Measurements from ENCODE around the gene CCNY.

CCNY gene

DNA sequence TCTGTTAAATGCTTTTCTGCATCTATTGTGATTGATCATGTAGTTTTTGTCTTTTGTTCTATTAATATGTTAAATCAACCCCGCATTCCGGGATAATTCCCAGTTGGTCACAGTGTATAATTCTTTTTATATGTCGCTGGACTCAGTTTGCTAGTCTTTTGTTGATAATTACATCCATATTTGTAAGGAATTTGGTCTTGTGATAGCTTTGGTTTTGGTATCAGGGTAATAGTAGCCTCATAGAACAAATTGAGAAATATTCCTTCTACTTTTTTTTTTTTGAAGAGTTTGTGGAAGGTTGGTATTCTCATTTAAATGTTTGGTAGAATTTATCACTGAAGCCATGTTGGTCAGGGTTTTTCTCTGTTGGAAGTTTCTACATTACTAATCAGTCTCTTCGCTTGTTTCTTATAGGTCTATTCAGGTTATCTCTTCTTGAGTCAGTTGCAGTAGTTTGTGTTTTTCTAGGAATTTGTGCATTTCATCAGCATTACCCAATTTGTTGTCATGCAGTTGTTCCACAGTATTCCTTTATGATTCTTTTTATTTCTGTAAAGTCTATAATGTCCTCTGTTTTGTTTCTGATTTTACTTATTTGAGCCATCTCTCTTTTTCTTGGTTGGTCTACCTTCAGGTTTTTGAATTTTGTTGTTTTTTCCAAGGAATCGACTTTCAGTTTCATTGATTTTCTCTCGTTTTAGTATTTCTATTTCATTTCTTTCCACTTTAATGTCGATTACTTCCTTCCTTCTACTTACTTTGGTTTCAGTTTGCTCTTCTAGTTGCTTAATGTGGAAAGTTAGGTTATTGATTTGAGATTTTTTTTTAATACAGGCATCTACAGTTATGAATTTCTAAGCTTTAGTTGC lies 204.2 kb downstream of the CCNY start:
- H2AFZ ChIP-seq (ENCODE audit: low read depth, low read length): no peak overlapping the region
- TF ChIP-seq, protein P1, sequence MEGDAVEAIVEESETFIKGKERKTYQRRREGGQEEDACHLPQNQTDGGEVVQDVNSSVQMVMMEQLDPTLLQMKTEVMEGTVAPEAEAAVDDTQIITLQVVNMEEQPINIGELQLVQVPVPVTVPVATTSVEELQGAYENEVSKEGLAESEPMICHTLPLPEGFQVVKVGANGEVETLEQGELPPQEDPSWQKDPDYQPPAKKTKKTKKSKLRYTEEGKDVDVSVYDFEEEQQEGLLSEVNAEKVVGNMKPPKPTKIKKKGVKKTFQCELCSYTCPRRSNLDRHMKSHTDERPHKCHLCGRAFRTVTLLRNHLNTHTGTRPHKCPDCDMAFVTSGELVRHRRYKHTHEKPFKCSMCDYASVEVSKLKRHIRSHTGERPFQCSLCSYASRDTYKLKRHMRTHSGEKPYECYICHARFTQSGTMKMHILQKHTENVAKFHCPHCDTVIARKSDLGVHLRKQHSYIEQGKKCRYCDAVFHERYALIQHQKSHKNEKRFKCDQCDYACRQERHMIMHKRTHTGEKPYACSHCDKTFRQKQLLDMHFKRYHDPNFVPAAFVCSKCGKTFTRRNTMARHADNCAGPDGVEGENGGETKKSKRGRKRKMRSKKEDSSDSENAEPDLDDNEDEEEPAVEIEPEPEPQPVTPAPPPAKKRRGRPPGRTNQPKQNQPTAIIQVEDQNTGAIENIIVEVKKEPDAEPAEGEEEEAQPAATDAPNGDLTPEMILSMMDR (IDR thresholded peaks at IDR 0.05; ENCODE audit: low read depth, low read length): no peak
- no peak for TF ChIP-seq EZH2phosphoT487 (IDR thresholded peaks at IDR 0.05; ENCODE audit: low read depth)
- H3K4me2 ChIP-seq (ENCODE audit: low read length): no peak overlapping the region
- H3K4me1 ChIP-seq (ENCODE audit: low read length): no peaks in the 10 kb centered on the region
- no peak overlapping the region for H3K4me3 ChIP-seq (ENCODE audit: low read length)
- no peaks in the 10 kb centered on the region for H4K20me1 ChIP-seq (ENCODE audit: insufficient read depth, low read length)
- H3K36me3 ChIP-seq (replicated peaks; ENCODE audit: low read depth, low read length): peaks cover 4% of the 10 kb centered on the region
- no peaks in the 10 kb centered on the region for H3K27me3 ChIP-seq (ENCODE audit: low read depth, low read length)
- no peaks in the 10 kb centered on the region for H3K79me2 ChIP-seq (ENCODE audit: low read length)
- no peak overlapping the region for H3K27ac ChIP-seq (ENCODE audit: low read length)
- no peaks in the 10 kb centered on the region for H3K9me3 ChIP-seq (ENCODE audit: insufficient read depth, low read length)
- H3K9ac ChIP-seq (ENCODE audit: low read length): no peak overlapping the region

DNA sequence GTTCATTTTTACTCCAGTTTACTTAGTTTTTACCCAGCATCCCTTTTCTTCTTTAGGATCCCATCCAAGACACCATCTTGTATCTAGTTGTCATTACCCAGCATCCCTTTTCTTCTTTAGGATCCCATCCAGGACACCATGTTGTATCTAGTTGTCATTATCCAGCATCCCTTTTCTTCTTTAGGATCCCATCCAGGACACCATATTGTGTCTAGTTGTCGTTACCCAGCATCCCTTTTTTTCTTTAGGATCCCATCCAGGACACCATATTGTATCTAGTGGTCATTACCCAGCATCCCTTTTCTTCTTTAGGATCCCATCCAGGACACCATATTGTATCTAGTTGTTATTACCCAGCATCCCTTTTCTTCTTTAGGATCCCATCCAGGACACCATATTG lies 205.4 kb downstream of the CCNY start:
- H3K9me3 ChIP-seq (ENCODE audit: insufficient read depth, low read length): no peaks in the 10 kb centered on the region
- H4K20me1 ChIP-seq (ENCODE audit: insufficient read depth, low read length): no peaks in the 10 kb centered on the region
- H3K36me3 ChIP-seq (replicated peaks; ENCODE audit: low read depth, low read length): peaks cover 3% of the 10 kb centered on the region

GRCh38 chr10:35542303-35542702 lies 206.0 kb downstream of the CCNY start:
- no peaks in the 10 kb centered on the region for H3K4me1 ChIP-seq (ENCODE audit: low read length)
- no peak overlapping the region for H3K4me3 ChIP-seq (ENCODE audit: low read length)
- H3K27me3 ChIP-seq (ENCODE audit: low read depth, low read length): no peaks in the 10 kb centered on the region
- H4K20me1 ChIP-seq (ENCODE audit: insufficient read depth, low read length): no peaks in the 10 kb centered on the region
- peaks cover 3% of the 10 kb centered on the region for H3K36me3 ChIP-seq (replicated peaks; ENCODE audit: low read depth, low read length)
- H3K79me2 ChIP-seq (ENCODE audit: low read length): no peaks in the 10 kb centered on the region
- no peak overlapping the region for H2AFZ ChIP-seq (ENCODE audit: low read depth, low read length)
- H3K27ac ChIP-seq (ENCODE audit: low read length): no peak overlapping the region
- H3K9ac ChIP-seq (ENCODE audit: low read length): no peak overlapping the region
- H3K9me3 ChIP-seq (ENCODE audit: insufficient read depth, low read length): no peaks in the 10 kb centered on the region
- H3K4me2 ChIP-seq (ENCODE audit: low read length): no peak overlapping the region
- TF ChIP-seq, protein P1 (IDR thresholded peaks at IDR 0.05; ENCODE audit: low read depth, low read length): no peak
- TF ChIP-seq EZH2phosphoT487 (IDR thresholded peaks at IDR 0.05; ENCODE audit: low read depth): no peak

More for the DNA sequence above, 205.4 kb downstream of the CCNY start:
- Histone ChIP-seq H3K4me3 (ENCODE audit: low read length) (no peak overlapping the region), H3K9ac (ENCODE audit: low read length) (no peak overlapping the region), H3K79me2 (ENCODE audit: low read length) (no peaks in the 10 kb centered on the region), H3K27me3 (ENCODE audit: low read depth, low read length) (no peaks in the 10 kb centered on the region), H3K27ac (ENCODE audit: low read length) (no peak overlapping the region), H3K4me2 (ENCODE audit: low read length) (no peak overlapping the region), H3K4me1 (ENCODE audit: low read length) (no peaks in the 10 kb centered on the region), H2AFZ (ENCODE audit: low read depth, low read length) (no peak overlapping the region)
- TF ChIP-seq EZH2phosphoT487 (IDR thresholded peaks at IDR 0.05; ENCODE audit: low read depth): no peak
- TF ChIP-seq, protein P1 (IDR thresholded peaks at IDR 0.05; ENCODE audit: low read depth, low read length): no peak

- Histone ChIP-seq H3K4me3 (ENCODE audit: low read length) (no peak overlapping the region), H3K27me3 (ENCODE audit: low read depth, low read length) (no peaks in the 10 kb centered on the region), H3K27ac (ENCODE audit: low read length) (no peak overlapping the region), H3K79me2 (ENCODE audit: low read length) (no peaks in the 10 kb centered on the region), H3K9ac (ENCODE audit: low read length) (no peak overlapping the region), H4K20me1 (ENCODE audit: insufficient read depth, low read length) (no peaks in the 10 kb centered on the region), H2AFZ (ENCODE audit: low read depth, low read length) (no peak overlapping the region), H3K4me1 (ENCODE audit: low read length) (no peaks in the 10 kb centered on the region), H3K4me2 (ENCODE audit: low read length) (no peak overlapping the region), H3K36me3 (replicated peaks; ENCODE audit: low read depth, low read length) (no peaks in the 10 kb centered on the region), H3K9me3 (ENCODE audit: insufficient read depth, low read length) (no peaks in the 10 kb centered on the region)
- no peak for TF ChIP-seq EZH2phosphoT487 (IDR thresholded peaks at IDR 0.05; ENCODE audit: low read depth)
- TF ChIP-seq, protein P1 (IDR thresholded peaks at IDR 0.05; ENCODE audit: low read depth, low read length): no peak
Measured at GRCh38 chr10:35545079-35545657, 208.9 kb downstream of the CCNY start.

Measured in OCI-LY3 (cell line).